Small intestine (tissue), 16 donors: ENCODE measurements around the gene LMF2. TPM values are rescaled to one million over a fixed set of nuclear protein-coding genes. Genes with fewer than 3 reads are reported as not detected.

Source experiments
- DNase-seq, 2 donors: peaks; one replicate each; pipeline versions ENCODE4 v3.0.0 to v3.0.0-alpha.2; 2013
- FAIRE-seq: peaks from 2 replicates; lab custom pipeline; 2012; peaks lifted over from hg19 to GRCh38; lab: Jason Lieb, UNC
- H3K27ac ChIP-seq, 3 donors: one replicate each; pipeline ENCODE4 v1.5.1; 2013; ENCODE audit warnings: low read length in 2 of 3, mild to moderate bottlenecking in 2 of 3, control low read depth in 1 of 3, inconsistent platforms in 1 of 3, low read depth in 1 of 3, moderate library complexity in 1 of 3
- H3K27me3 ChIP-seq, 3 donors: one replicate each; pipeline ENCODE4 v1.6.1; 2013; ENCODE audit warnings: low read length in 3 of 3, inconsistent platforms in 1 of 3; ENCODE audit not compliant: control insufficient read depth in 3 of 3, insufficient read depth in 3 of 3
- H3K36me3 ChIP-seq, 3 donors: one replicate each; pipeline ENCODE4 v1.6.1; 2013; ENCODE audit warnings: low read length in 3 of 3, inconsistent platforms in 1 of 3, low read depth in 1 of 3, mild to moderate bottlenecking in 1 of 3, moderate library complexity in 1 of 3; ENCODE audit not compliant: control insufficient read depth in 3 of 3, insufficient read depth in 2 of 3
- H3K4me1 ChIP-seq, 3 donors: one replicate each; pipeline ENCODE4 v1.6.1; 2013; ENCODE audit warnings: low read length in 2 of 3, inconsistent platforms in 1 of 3, low read depth in 1 of 3, mild to moderate bottlenecking in 1 of 3, moderate library complexity in 1 of 3; ENCODE audit not compliant: control insufficient read depth in 3 of 3, insufficient read depth in 2 of 3
- H3K4me3 ChIP-seq, 3 donors: one replicate each; pipeline ENCODE4 v1.5.1; 2013; ENCODE audit warnings: low read length in 3 of 3, control low read depth in 1 of 3, inconsistent platforms in 1 of 3, low read depth in 1 of 3, mild to moderate bottlenecking in 1 of 3, moderate library complexity in 1 of 3
- H3K9me3 ChIP-seq, 2 donors: one replicate each; pipeline ENCODE4 v1.6.1; 2013; ENCODE audit warnings: low read depth in 1 of 2, low read length in 1 of 2; ENCODE audit not compliant: control insufficient read depth in 2 of 2, insufficient read depth in 1 of 2
- WGBS, 3 donors: extraction: QIAGEN DNeasy Blood & Tissue Kit; methylation state at CpG; one replicate each; pipeline ENCODE4 v1.1.7; 2013; 5-methylcytosine and 5-hydroxymethylcytosine counted together
- long read RNA-seq, 10 donors: transcript quantifications; one replicate each; lab custom pipeline, GENCODE V29; 2026
- polyA plus RNA-seq, 4 donors: library from polyadenylated mRNA; stranded (reverse) in 3 of 4; unstranded in 1 of 4; fragments of 200-250 nt in 3 of 4; fragments of 120-200 nt in 1 of 4; gene quantifications; one replicate each; pipeline versions ENCODE4 v1.2.1 to v1.2.3, GENCODE V29; 2013
- donor health status: healthy with polysubstance abuse.
- donor health status: control.
- donor health status: control.
- donor health status: Bipolar disorder and iron deficiency.
- donor health status: healthy.

Gene LMF2, protein sequence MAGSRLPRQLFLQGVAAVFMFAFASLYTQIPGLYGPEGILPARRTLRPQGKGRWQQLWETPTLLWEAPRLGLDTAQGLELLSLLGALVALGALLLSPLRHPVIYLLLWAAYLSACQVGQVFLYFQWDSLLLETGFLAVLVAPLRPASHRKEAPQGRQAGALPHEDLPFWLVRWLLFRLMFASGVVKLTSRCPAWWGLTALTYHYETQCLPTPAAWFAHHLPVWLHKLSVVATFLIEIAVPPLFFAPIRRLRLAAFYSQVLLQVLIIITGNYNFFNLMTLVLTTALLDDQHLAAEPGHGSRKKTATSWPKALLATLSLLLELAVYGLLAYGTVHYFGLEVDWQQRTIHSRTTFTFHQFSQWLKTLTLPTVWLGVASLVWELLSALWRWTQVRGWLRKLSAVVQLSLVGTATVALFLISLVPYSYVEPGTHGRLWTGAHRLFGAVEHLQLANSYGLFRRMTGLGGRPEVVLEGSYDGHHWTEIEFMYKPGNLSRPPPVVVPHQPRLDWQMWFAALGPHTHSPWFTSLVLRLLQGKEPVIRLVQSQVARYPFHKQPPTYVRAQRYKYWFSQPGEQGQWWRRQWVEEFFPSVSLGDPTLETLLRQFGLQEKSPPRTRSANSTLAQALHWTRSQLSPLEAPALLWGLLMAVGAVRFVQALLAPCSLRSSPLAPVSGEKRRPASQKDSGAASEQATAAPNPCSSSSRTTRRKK
- polyA plus RNA-seq, result 10 to 100 TPM; 37.8 to 52.8 (median 46.9) TPM
- long read RNA-seq, donor 1, partial matches to known transcripts, result 0 of 6 reads
- long read RNA-seq, donor 1, other reads (novel, unspliced or antisense), result 0 of 6 reads
- long read RNA-seq, donor 2, partial matches to known transcripts, result 0 of 2 reads
- long read RNA-seq, donor 2, other reads (novel, unspliced or antisense), result 0 of 2 reads
- long read RNA-seq, donor 3, transcript LMF2-202 (14 exons, 2,582 nt), result major isoform, 5 of 27 reads
- long read RNA-seq, donor 3, partial matches to known transcripts, result 21 of 27 reads
- long read RNA-seq, donor 3, other reads (novel, unspliced or antisense), result 0 of 27 reads
- long read RNA-seq, donor 4, result 0 reads
- long read RNA-seq, donor 5, partial matches to known transcripts, result 6 of 8 reads
- long read RNA-seq, donor 5, other reads (novel, unspliced or antisense), result 0 of 8 reads
- long read RNA-seq, donor 6, partial matches to known transcripts, result 5 of 7 reads
- long read RNA-seq, donor 6, other reads (novel, unspliced or antisense), result 0 of 7 reads
- long read RNA-seq, donor 7, transcript LMF2-202 (14 exons, 2,582 nt), result major isoform, 6 of 7 reads
- long read RNA-seq, donor 7, partial matches to known transcripts, result 0 of 7 reads
- long read RNA-seq, donor 7, other reads (novel, unspliced or antisense), result 0 of 7 reads
- long read RNA-seq, donor 8, result 0 reads
- long read RNA-seq, donor 9, partial matches to known transcripts, result 0 of 1 reads
- long read RNA-seq, donor 9, other reads (novel, unspliced or antisense), result 0 of 1 reads
- long read RNA-seq, donor 10, transcript LMF2-202 (14 exons, 2,582 nt), result major isoform, 8 of 8 reads
- long read RNA-seq, donor 10, partial matches to known transcripts, result 0 of 8 reads
- long read RNA-seq, donor 10, other reads (novel, unspliced or antisense), result 0 of 8 reads

- Histone ChIP-seq H3K4me3 (peak within 1 kb of the TSS; percentile 73 to 100 (median 86)), H3K27me3 (no peaks in the 10 kb centered on the region), H3K9me3 (no peaks in the 10 kb centered on the region), H3K4me1 (peaks cover 0 to 18% (median 0%) of the 10 kb centered on the region in 3 donors), H3K36me3 (peaks cover 6 to 40% (median 6%) of the 10 kb centered on the region in 3 donors), H3K27ac (peak within 1 kb of the TSS; percentile 84 to 97 (median 87))
- 0 to 1% (median 0%) methylated on average over 9 to 55 of the region's 62 CpGs for WGBS, 3 donors
- no peak for FAIRE-seq
- DNase-seq, result no peak
These were observed at the start of gene LMF2 for GRCh38 chr22:50507421-50507990. Gene LMF2 (minus strand): TSS chr22:50507702. CDS start chr22:50507675, 27 bp downstream.

DNA sequence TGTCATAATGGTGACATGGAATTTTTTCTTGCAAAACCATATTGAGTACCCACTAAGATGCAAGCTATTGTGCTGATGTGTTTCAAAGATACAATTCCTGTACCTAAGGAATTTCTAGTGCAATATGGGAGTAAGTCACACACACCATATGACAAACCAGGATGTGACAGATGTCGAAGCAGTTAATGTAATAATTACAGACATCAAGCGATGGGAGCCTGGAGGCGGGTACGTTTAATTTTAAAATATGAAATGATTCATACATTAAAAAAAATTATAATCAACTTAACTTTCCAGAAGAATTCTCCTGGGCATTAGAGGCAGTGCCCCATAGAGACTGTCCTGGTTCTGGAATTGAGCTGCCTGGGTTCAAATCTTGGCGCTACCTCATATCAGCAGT lies 49.2 kb upstream of the LMF2 start:
- no peaks in the 10 kb centered on the region for H3K4me1 ChIP-seq
- DNase-seq, result no peak
- FAIRE-seq, result no peak
- no peaks in the 10 kb centered on the region for H3K36me3 ChIP-seq
- peaks cover 0 to 13% (median 0%) of the 10 kb centered on the region in 3 donors for H3K27me3 ChIP-seq
- H3K4me3 ChIP-seq, result no peak overlapping the region
- H3K27ac ChIP-seq, result no peak overlapping the region
- 84 to 93% (median 93%) methylated on average over 5 of the region's 5 CpGs for WGBS, 3 donors
- H3K9me3 ChIP-seq, result no peaks in the 10 kb centered on the region

- Histone ChIP-seq H3K4me1 (peaks cover 0 to 4% (median 0%) of the 10 kb centered on the region in 3 donors), H3K9me3 (no peaks in the 10 kb centered on the region), H3K27ac (no peak overlapping the region), H3K27me3 (peaks cover 0 to 23% (median 0%) of the 10 kb centered on the region in 3 donors), H3K4me3 (no peak overlapping the region), H3K36me3 (no peaks in the 10 kb centered on the region)
- FAIRE-seq, result no peak
- no peak for DNase-seq
- 77 to 91% (median 84%) methylated on average over 8 of the region's 8 CpGs for WGBS, 3 donors
These were observed 45.8 kb upstream of the LMF2 start for GRCh38 chr22:50553310-50553709.

GRCh38 chr22:50551160-50551752 lies 43.8 kb upstream of the LMF2 start:
- peaks cover 0 to 41% (median 0%) of the 10 kb centered on the region in 3 donors for H3K27me3 ChIP-seq
- FAIRE-seq, result no peak
- no peak overlapping the region for H3K27ac ChIP-seq

DNA sequence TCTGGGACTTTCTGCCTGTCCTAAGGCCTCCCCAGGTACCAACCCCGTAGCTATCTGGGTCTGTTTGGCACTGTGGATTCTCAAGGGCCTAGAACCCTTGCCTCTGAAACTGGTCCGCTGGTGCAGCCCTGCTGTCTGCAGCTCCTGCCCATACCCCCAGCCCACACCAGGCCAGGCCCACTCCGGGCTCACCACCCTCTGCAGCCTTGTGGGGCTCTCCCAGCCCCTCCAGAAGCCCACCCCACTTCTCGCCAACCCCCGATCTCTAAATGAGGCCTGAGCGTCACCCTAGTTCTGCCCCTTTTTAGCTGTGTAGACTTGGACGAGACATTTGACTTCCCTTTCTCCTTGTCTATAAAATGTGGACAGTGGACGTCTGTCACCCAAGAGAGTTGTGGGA lies 42.9 kb upstream of the LMF2 start:
- FAIRE-seq, result no peak
- WGBS, 3 donors, result 91 to 94% (median 94%) methylated on average over 8 of the region's 8 CpGs

More at GRCh38 chr22:50551160-50551752, 43.8 kb upstream of the LMF2 start:
- DNase-seq, result no peak
- no peak overlapping the region for H3K4me3 ChIP-seq
- no peaks in the 10 kb centered on the region for H3K36me3 ChIP-seq
- WGBS, 3 donors, result 90 to 95% (median 93%) methylated on average over 11 of the region's 11 CpGs
- H3K9me3 ChIP-seq, result no peaks in the 10 kb centered on the region
- H3K4me1 ChIP-seq, result peaks cover 0 to 4% (median 0%) of the 10 kb centered on the region in 3 donors

GRCh38 chr22:50548921-50549790 lies 41.7 kb upstream of the LMF2 start:
- 56 to 72% (median 60%) methylated on average over 41 to 68 of the region's 68 CpGs for WGBS, 3 donors
- DNase-seq (no peak), FAIRE-seq (no peak)

More for the DNA sequence above, 42.9 kb upstream of the LMF2 start:
- DNase-seq, result no peak
- Histone ChIP-seq H3K27me3 (peaks cover 0 to 48% (median 0%) of the 10 kb centered on the region in 3 donors), H3K4me3 (no peak overlapping the region), H3K9me3 (no peaks in the 10 kb centered on the region), H3K27ac (no peak overlapping the region), H3K4me1 (peaks cover 0 to 4% (median 0%) of the 10 kb centered on the region in 3 donors), H3K36me3 (no peaks in the 10 kb centered on the region)

More at GRCh38 chr22:50548921-50549790, 41.7 kb upstream of the LMF2 start:
- no peaks in the 10 kb centered on the region for H3K9me3 ChIP-seq
- peak overlapping the region in 2 of 3 donors; percentile 36 to 61 for H3K27ac ChIP-seq
- peak overlapping the region in 2 of 3 donors; percentile 35 to 40 for H3K4me3 ChIP-seq
- peaks cover 0 to 59% (median 0%) of the 10 kb centered on the region in 3 donors for H3K27me3 ChIP-seq
- H3K4me1 ChIP-seq, result peaks cover 0 to 10% (median 0%) of the 10 kb centered on the region in 3 donors
- H3K36me3 ChIP-seq, result no peaks in the 10 kb centered on the region
